ENCODE results near the gene PCDHGA2. TPM values are rescaled to one million over a fixed set of nuclear protein-coding genes. Genes with fewer than 3 reads are reported as not detected.

Gene PCDHGA2
- total RNA-seq, 4 donors from 2014 or later: 3.2 to 11.6 (median 9.3) TPM

DNA sequence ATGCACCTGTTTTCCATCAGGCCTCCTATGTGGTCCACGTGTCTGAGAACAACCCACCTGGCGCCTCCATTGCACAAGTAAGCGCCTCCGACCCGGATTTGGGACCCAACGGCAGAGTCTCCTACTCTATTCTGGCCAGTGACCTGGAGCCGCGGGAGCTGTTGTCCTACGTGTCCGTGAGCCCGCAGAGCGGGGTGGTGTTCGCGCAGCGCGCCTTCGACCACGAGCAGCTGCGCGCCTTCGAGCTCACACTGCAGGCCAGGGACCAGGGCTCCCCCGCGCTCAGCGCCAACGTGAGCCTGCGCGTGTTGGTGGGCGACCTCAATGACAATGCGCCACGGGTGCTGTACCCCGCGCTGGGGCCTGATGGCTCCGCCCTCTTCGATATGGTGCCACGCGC lies 13.0 kb downstream of the PCDHGA2 start:
- intact Hi-C loops (cut with DNase I; ENCODE audit: low total_unique reads): no loop called here
- TF ChIP-seq, protein P1, sequence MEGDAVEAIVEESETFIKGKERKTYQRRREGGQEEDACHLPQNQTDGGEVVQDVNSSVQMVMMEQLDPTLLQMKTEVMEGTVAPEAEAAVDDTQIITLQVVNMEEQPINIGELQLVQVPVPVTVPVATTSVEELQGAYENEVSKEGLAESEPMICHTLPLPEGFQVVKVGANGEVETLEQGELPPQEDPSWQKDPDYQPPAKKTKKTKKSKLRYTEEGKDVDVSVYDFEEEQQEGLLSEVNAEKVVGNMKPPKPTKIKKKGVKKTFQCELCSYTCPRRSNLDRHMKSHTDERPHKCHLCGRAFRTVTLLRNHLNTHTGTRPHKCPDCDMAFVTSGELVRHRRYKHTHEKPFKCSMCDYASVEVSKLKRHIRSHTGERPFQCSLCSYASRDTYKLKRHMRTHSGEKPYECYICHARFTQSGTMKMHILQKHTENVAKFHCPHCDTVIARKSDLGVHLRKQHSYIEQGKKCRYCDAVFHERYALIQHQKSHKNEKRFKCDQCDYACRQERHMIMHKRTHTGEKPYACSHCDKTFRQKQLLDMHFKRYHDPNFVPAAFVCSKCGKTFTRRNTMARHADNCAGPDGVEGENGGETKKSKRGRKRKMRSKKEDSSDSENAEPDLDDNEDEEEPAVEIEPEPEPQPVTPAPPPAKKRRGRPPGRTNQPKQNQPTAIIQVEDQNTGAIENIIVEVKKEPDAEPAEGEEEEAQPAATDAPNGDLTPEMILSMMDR (IDR thresholded peaks at IDR 0.05): no peak
- TF ChIP-seq POLR2A (IDR thresholded peaks at IDR 0.05): no peak
- Histone ChIP-seq H3K27ac (no peak overlapping the region), H3K36me3 (no peaks in the 10 kb centered on the region), H3K4me1 (no peaks in the 10 kb centered on the region), H3K4me3 (no peak overlapping the region), H3K9me3 (peaks cover 0 to 60% of the 10 kb centered on the region in 2 donors), H3K27me3 (no peaks in the 10 kb centered on the region)
- no peak for DNase-seq

DNA sequence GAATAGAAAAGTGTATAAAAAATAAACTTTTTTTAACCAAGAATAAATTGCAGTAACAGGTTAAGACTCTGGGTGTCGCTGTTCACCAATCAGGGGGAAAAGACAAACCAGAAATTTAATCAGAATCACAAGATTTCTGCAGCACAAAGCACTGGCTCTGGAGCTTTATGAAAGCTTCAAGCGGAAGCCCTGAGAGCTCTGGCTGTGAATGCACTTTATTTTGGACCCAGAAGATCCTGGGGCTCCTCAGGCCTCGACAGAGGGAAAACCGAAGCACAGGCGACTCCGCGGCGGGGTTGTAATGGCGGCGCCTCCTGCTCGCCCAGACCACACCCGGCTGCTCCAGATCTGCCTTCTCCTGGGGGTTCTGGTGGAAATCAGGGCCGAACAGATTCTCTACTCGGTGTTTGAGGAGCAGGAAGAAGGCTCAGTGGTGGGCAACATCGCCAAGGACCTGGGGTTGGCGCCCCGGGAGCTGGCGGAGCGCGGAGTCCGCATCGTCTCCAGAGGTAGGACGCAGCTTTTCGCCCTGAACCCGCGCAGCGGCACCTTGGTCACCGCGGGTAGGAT lies 16.4 kb downstream of the PCDHGA2 start, which contains the start of gene PCDHGA4:
TSS of gene PCDHGA4 (plus strand) at position 122 of the 570 bp plus-strand sequence. CDS start at position 209, 87 bp downstream.
- H3K9me3 ChIP-seq: peaks cover 0 to 74% of the 10 kb centered on the region in 2 donors

DNA sequence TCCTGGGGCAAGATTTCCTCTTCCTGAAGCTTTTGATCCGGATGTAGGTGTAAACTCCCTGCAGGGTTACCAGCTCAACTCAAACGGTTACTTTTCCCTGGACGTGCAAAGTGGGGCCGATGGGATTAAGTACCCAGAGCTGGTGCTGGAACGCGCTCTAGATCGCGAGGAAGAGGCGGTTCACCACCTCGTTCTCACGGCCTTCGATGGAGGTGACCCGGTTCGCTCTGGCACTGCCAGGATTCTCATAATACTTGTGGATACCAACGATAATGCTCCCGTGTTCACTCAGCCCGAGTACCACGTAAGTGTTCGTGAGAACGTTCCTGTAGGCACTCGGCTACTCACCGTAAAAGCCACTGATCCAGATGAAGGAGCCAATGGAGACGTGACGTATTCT lies 17.1 kb downstream of the PCDHGA2 start:
- no peak overlapping the region for H3K27ac ChIP-seq
- no peaks in the 10 kb centered on the region for H3K36me3 ChIP-seq
- intact Hi-C loops (cut with DNase I; ENCODE audit: low total_unique reads): no loop called here
- TF ChIP-seq POLR2A (IDR thresholded peaks at IDR 0.05): no peak
- TF ChIP-seq, protein P1 (IDR thresholded peaks at IDR 0.05): no peak
- H3K4me3 ChIP-seq: no peak overlapping the region
- H3K27me3 ChIP-seq: no peaks in the 10 kb centered on the region
- no peak for DNase-seq
- peaks cover 0 to 80% of the 10 kb centered on the region in 2 donors for H3K9me3 ChIP-seq
- H3K4me1 ChIP-seq: no peaks in the 10 kb centered on the region

More for the DNA sequence above, 16.4 kb downstream of the PCDHGA2 start, which contains the start of gene PCDHGA4:
- Histone ChIP-seq H3K36me3 (no peaks in the 10 kb centered on the region), H3K4me3 (peak within 1 kb of the TSS in 1 of 2 donors; percentile 13), H3K27me3 (no peaks in the 10 kb centered on the region), H3K27ac (no peak within 1 kb of the TSS), H3K4me1 (no peaks in the 10 kb centered on the region)
- TF ChIP-seq, protein P1 (IDR thresholded peaks at IDR 0.05): no peak
- TF ChIP-seq POLR2A (IDR thresholded peaks at IDR 0.05): no peak
- intact Hi-C loops (cut with DNase I; ENCODE audit: low total_unique reads): no loop called here
- no peak for DNase-seq

DNA sequence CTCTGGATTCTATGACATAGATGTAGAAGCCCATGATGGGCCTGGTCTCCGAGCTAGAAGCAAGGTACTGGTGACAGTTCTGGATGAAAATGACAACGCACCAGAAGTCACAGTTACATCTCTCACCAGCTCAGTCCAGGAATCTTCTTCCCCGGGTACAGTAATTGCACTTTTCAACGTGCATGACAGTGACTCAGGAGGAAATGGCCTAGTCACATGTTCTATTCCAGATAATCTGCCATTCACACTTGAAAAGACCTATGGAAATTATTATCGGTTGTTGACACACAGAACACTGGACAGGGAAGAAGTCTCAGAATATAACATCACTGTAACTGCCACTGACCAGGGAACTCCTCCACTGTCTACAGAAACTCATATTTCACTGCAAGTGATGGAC lies 17.6 kb downstream of the PCDHGA2 start:
- intact Hi-C loops (cut with DNase I; ENCODE audit: low total_unique reads): no loop called here
- Histone ChIP-seq H3K36me3 (no peaks in the 10 kb centered on the region), H3K27me3 (no peaks in the 10 kb centered on the region), H3K4me1 (no peaks in the 10 kb centered on the region), H3K9me3 (peaks cover 0 to 80% of the 10 kb centered on the region in 2 donors), H3K4me3 (no peak overlapping the region), H3K27ac (no peak overlapping the region)
- no peak for DNase-seq
- TF ChIP-seq, protein P1 (IDR thresholded peaks at IDR 0.05): no peak
- no peak for TF ChIP-seq POLR2A (IDR thresholded peaks at IDR 0.05)

DNA sequence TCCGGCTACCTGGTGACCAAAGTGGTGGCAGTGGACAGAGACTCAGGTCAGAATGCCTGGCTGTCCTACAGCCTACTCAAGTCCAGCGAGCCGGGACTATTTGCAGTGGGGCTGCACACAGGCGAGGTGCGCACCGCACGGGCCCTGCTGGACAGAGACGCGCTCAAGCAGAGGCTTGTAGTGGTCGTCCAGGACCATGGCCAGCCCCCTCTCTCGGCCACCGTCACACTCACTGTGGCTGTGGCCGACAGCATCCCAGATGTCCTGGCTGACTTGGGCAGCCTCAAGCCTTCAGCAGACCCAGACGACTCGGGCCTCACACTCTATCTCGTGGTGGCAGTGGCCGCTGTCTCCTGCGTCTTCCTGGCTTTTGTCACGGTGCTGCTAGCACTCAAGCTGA lies 18.4 kb downstream of the PCDHGA2 start:
- Histone ChIP-seq H3K27me3 (no peaks in the 10 kb centered on the region), H3K9me3 (peaks cover 0 to 79% of the 10 kb centered on the region in 2 donors), H3K27ac (no peak overlapping the region), H3K4me3 (no peak overlapping the region), H3K4me1 (no peaks in the 10 kb centered on the region), H3K36me3 (no peaks in the 10 kb centered on the region)
- intact Hi-C loops (cut with DNase I; ENCODE audit: low total_unique reads): no loop called here
- TF ChIP-seq POLR2A (IDR thresholded peaks at IDR 0.05): no peak
- TF ChIP-seq, protein P1 (IDR thresholded peaks at IDR 0.05): no peak
- no peak for DNase-seq

Measured in uterus (tissue), 4 donors.